Activated CD4-positive, alpha-beta T cell treated with anti-CD3 and anti-CD28 coated beads, Interleukin-2, amount 10 ng/mL, durations not matched to agents 7 days and 5 days (primary cell): ENCODE results near the gene PPARGC1A. TPM values are rescaled to one million over a fixed set of nuclear protein-coding genes. Genes with fewer than 3 reads are reported as not detected.

ENCODE experiments used
- CTCF ChIA-PET: fragments of 350-600 bp; sonication (Branson Sonifier 250); formaldehyde crosslinking; loops from one replicate; lab custom pipeline; 2021; ENCODE audit warnings: antibody characterized with exemption; lab: Charles Lee
- POLR2A ChIA-PET: fragments of 350-600 bp; sonication (Branson Sonifier 250); formaldehyde crosslinking; loops from one replicate; lab custom pipeline; 2021; ENCODE audit warnings: antibody characterized with exemption; lab: Charles Lee
- DNase-seq: peaks from one replicate; pipeline ENCODE4 v3.0.0-alpha.2; 2020
- H3K27ac Mint-ChIP-seq: one replicate; pipeline ENCODE4 v1.8.0; 2021; ENCODE audit warnings: mild to moderate bottlenecking, moderate library complexity, mixed read lengths
- H3K27me3 Mint-ChIP-seq: one replicate; pipeline ENCODE4 v1.8.0; 2021; ENCODE audit warnings: mixed read lengths
- H3K36me3 Mint-ChIP-seq: one replicate; pipeline ENCODE4 v1.8.0; 2021; ENCODE audit warnings: low read depth, mixed read lengths
- H3K4me1 Mint-ChIP-seq: one replicate; pipeline ENCODE4 v1.8.0; 2021; ENCODE audit warnings: mixed read lengths
- H3K4me3 Mint-ChIP-seq: one replicate; pipeline ENCODE4 v1.8.0; 2021; ENCODE audit warnings: mild to moderate bottlenecking, moderate library complexity, mixed read lengths
- H3K9me3 Mint-ChIP-seq: one replicate; pipeline ENCODE4 v1.8.0; 2021; ENCODE audit warnings: mixed read lengths
- total RNA-seq, 2 experiments: library from RNA; stranded (reverse); gene quantifications; one replicate each; pipeline ENCODE4 v1.2.3, GENCODE V29; 2021

PPARGC1A gene, protein sequence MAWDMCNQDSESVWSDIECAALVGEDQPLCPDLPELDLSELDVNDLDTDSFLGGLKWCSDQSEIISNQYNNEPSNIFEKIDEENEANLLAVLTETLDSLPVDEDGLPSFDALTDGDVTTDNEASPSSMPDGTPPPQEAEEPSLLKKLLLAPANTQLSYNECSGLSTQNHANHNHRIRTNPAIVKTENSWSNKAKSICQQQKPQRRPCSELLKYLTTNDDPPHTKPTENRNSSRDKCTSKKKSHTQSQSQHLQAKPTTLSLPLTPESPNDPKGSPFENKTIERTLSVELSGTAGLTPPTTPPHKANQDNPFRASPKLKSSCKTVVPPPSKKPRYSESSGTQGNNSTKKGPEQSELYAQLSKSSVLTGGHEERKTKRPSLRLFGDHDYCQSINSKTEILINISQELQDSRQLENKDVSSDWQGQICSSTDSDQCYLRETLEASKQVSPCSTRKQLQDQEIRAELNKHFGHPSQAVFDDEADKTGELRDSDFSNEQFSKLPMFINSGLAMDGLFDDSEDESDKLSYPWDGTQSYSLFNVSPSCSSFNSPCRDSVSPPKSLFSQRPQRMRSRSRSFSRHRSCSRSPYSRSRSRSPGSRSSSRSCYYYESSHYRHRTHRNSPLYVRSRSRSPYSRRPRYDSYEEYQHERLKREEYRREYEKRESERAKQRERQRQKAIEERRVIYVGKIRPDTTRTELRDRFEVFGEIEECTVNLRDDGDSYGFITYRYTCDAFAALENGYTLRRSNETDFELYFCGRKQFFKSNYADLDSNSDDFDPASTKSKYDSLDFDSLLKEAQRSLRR
- total RNA-seq, result not detected

DNA sequence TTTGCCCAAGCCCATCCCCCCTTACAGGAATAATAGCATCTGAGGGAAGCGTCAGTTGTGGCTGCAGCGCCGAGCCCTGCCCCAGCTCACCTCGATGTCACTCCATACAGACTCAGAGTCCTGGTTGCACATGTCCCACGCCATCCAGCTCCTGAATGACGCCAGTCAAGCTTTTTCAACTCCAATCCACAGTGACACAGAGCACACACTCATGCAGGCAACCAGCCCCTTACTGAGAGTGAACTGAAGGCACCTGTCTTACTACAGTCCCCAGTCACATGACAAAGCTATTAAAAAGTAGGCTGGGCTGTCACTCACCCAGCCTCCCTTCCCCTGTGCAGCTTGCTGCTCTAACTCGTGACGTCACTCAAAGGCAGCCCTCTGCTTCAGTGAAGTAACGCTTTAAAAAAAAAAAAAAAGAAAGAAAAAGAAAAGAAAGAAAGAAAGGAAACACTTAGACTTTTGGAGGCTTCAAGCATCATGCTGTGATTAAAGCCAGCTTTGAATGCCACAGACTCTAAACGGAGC, at the start of gene PPARGC1A:
TSS of gene PPARGC1A (minus strand) at position 234 of the 528 bp plus-strand sequence. CDS start at position 144, 90 bp downstream.
- H3K9me3 Mint-ChIP-seq, result no peaks in the 10 kb centered on the region
- ChIA-PET CTCF (interaction anchor here (0.9 kb wide), 1 partner anchor 17 kb away, joined by 3 read pairs; no protein-coding TSS in a partner anchor), POLR2A (no interaction called here)
- H3K4me3 Mint-ChIP-seq, result no peak within 1 kb of the TSS
- H3K27ac Mint-ChIP-seq, result no peak within 1 kb of the TSS
- H3K4me1 Mint-ChIP-seq, result no peaks in the 10 kb centered on the region
- no peaks in the 10 kb centered on the region for H3K36me3 Mint-ChIP-seq
- no peak for DNase-seq
- peaks cover 19% of the 10 kb centered on the region for H3K27me3 Mint-ChIP-seq

DNA sequence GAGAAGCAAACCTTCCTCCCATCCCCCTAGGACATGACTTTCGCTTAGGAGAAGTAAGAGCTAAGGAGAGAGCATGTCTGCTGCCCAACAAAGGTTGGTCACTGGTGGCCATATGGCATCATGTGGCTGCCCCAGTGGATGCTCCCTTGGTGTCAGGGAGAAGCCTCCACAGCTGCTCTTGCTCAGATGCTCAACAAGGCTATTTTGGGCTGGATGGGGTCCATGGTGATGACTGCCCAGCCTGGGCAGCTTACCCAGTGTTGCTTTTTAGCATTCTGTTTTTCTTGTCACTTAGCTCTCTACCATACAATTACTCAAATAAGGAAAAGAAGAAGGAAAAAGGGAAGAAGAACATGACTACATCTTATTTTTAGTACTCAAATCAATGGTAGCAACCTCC, 48.9 kb upstream of the PPARGC1A start:
- Mint-ChIP-seq H3K4me3 (no peak overlapping the region), H3K9me3 (no peaks in the 10 kb centered on the region), H3K27ac (no peak overlapping the region), H3K27me3 (no peaks in the 10 kb centered on the region), H3K4me1 (no peaks in the 10 kb centered on the region), H3K36me3 (no peaks in the 10 kb centered on the region)
- no peak for DNase-seq
- ChIA-PET POLR2A (no interaction called here), CTCF (no interaction called here)

DNA sequence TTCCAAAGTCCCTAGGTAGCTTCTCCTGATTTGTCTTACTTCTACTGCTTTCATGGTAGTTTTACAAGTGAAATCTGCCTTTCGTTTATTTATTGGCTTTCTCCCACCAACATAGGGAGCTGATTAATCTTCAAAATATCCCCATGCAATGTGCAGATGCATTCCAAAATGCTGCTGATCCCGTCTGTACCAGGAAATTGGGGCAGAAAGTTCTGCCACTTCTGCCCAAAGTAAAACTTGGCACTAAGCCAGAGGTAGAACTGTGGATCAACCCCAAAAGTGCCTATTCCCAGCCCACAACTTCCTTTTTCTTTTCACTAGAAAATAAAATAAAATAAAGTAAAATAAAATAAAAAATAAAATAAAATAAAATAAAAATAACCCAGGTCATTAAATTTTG, 47.3 kb upstream of the PPARGC1A start:
- H3K9me3 Mint-ChIP-seq, result no peaks in the 10 kb centered on the region
- DNase-seq, result no peak
- no peak overlapping the region for H3K4me3 Mint-ChIP-seq
- no peaks in the 10 kb centered on the region for H3K4me1 Mint-ChIP-seq
- CTCF ChIA-PET, result interaction anchor here (0.9 kb wide), 1 partner anchor 128 kb away, joined by 3 read pairs; no protein-coding TSS in a partner anchor
- H3K27me3 Mint-ChIP-seq, result no peaks in the 10 kb centered on the region
- no peaks in the 10 kb centered on the region for H3K36me3 Mint-ChIP-seq
- POLR2A ChIA-PET, result no interaction called here
- no peak overlapping the region for H3K27ac Mint-ChIP-seq

DNA sequence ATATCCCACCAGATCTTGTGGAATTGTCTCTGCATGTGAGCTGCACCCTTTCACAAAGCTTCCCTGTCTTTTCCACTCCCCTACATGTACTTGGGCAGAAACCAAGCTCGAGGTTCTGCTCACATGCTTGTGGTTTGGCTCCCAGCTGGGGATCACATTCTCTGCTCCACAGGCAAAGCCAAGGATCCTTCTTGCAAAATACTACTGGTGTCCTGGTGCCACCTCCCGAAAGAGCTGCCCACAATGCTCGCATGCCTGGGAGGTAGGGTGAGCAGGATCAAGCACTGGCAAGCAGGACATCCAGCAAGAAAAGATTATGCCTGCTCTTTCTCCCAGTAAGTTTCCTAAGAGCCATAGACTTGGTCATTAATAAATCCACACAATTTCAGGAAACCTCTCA, 45.1 kb upstream of the PPARGC1A start:
- Mint-ChIP-seq H3K4me3 (no peak overlapping the region), H3K9me3 (no peaks in the 10 kb centered on the region)

DNA sequence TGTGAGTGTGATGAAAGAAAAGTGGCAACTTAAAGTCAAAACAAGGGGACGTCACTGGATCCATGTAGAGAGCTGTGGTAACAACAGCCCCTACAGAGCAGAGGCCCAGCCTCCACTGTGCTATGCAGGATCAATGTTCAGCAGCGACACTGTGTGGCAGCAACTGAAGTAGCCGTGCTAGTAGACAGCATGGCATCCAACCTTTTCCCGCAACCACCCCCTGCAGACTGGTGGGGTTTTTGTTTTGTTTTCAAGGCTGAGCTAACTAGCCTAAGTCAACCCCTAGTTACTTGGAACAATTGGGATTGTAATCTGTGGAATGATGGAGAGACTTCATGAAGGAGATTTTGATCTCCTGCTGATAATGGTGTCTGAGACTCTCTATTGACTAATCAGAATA, 44.4 kb upstream of the PPARGC1A start:
- Mint-ChIP-seq H3K9me3 (no peaks in the 10 kb centered on the region), H3K4me1 (no peaks in the 10 kb centered on the region), H3K27ac (no peak overlapping the region), H3K36me3 (no peaks in the 10 kb centered on the region), H3K27me3 (no peaks in the 10 kb centered on the region), H3K4me3 (no peak overlapping the region)
- no peak for DNase-seq
- POLR2A ChIA-PET, result no interaction called here
- CTCF ChIA-PET, result no interaction called here

More for the DNA sequence above, 45.1 kb upstream of the PPARGC1A start:
- POLR2A ChIA-PET, result no interaction called here
- Mint-ChIP-seq H3K4me1 (no peaks in the 10 kb centered on the region), H3K36me3 (no peaks in the 10 kb centered on the region), H3K27ac (no peak overlapping the region), H3K27me3 (no peaks in the 10 kb centered on the region)
- CTCF ChIA-PET, result no interaction called here
- no peak for DNase-seq

DNA sequence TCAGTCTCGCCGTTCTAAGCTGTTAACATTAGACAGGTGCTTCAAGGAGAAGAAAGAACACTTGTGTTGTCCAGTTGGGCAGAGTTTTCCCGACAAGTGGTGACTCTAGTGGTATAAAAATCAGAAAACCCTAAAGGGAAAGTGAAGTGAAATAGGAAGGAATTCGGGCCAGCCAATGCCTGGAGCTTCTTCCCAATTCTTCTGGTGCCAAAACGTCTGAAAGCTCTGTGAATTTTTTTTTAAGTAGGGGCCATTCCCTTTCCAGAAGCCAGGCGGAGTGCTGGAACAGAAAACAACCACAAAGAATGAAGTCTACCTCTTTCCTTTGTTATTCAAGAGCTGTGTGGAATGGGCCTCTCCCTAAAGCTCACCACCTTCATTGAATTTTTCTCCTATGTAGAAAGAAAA, 43.1 kb upstream of the PPARGC1A start:
- Mint-ChIP-seq H3K27me3 (no peaks in the 10 kb centered on the region), H3K36me3 (no peaks in the 10 kb centered on the region), H3K27ac (no peak overlapping the region), H3K4me1 (no peaks in the 10 kb centered on the region), H3K4me3 (no peak overlapping the region), H3K9me3 (no peaks in the 10 kb centered on the region)
- no peak for DNase-seq
- ChIA-PET POLR2A (no interaction called here), CTCF (no interaction called here)

DNA sequence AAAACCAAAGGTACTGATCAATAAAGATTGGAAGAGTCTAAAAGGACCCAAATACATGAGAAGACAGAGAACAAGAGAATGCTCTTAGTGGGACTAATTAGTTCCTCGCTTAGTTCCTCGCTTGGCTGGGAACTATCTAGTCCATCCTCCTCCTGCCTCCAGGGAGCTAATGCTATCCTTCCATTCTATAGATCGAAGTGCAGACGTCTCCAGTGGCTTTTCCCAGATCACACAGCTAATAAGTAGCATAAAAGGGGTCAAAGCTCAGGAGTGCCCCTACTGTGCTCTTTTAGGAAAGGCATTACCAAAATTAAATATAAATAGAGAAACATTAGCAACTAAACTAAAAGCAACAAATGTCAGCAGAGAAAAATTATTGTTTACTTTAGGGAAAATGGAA, 42.3 kb upstream of the PPARGC1A start:
- H3K9me3 Mint-ChIP-seq, result no peaks in the 10 kb centered on the region
- ChIA-PET POLR2A (no interaction called here), CTCF (no interaction called here)
- no peak for DNase-seq
- H3K36me3 Mint-ChIP-seq, result no peaks in the 10 kb centered on the region
- no peak overlapping the region for H3K4me3 Mint-ChIP-seq
- no peaks in the 10 kb centered on the region for H3K27me3 Mint-ChIP-seq
- H3K27ac Mint-ChIP-seq, result no peak overlapping the region
- no peaks in the 10 kb centered on the region for H3K4me1 Mint-ChIP-seq

DNA sequence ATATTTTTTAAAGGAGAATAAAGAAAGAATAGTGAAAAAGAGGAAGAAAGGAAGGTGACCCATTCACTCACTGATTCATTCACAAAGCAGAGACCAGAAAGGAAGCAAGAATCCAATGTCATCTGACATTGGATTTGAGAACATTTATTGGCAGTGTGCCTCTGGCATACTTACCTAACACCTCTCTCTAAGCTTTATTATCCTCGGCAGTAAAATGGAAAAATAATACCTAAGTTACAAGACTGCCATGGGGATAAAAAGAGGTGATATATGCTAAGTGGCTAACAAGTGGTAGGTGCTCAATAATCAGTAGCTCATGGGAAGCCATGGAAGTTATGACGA, 41.6 kb upstream of the PPARGC1A start:
- H3K27me3 Mint-ChIP-seq, result no peaks in the 10 kb centered on the region
- H3K36me3 Mint-ChIP-seq, result no peaks in the 10 kb centered on the region
- CTCF ChIA-PET, result interaction anchor here (0.8 kb wide), 1 partner anchor 517 kb away, joined by 3 read pairs; no protein-coding TSS in a partner anchor
- no peak for DNase-seq
- no peaks in the 10 kb centered on the region for H3K4me1 Mint-ChIP-seq
- no peak overlapping the region for H3K4me3 Mint-ChIP-seq
- no peaks in the 10 kb centered on the region for H3K9me3 Mint-ChIP-seq
- no peak overlapping the region for H3K27ac Mint-ChIP-seq
- POLR2A ChIA-PET, result no interaction called here

DNA sequence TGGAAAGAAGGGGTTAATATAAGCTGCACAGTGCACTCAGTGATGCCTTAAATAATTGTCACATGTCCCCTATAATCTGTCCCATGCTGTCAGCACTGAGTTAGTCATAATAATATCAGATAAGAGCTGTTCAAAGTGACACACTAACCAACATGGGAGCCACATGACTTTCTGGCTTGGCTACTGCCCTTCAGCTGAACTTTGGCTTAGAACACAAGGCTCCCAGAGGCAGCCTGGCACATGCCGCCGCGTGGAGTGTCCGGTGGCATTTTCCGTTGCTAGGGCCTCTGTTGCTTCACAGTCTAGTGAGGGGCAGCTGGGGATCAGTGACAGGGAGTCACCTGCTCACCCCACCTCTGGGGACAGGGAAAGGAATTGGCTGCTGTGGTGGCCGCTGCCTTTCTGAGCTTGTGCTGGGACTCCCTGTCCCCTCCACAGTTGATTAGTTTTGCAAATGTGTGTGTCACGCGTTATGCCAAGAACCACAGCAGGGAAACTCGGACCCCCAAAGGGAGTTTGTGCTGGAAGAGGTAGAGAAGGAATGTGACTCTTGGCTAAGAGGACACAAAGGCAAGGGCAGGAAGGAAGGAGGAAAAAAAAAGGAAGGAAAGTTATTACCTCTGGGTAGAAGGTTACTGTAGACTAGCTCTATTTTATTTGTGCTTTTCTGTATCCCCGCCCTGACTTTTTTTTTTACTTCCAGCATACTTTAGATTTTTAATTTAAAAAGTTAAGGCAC, 41.1 kb upstream of the PPARGC1A start:
- no peak for DNase-seq
- Mint-ChIP-seq H3K27ac (no peak overlapping the region), H3K9me3 (no peaks in the 10 kb centered on the region), H3K36me3 (no peaks in the 10 kb centered on the region), H3K4me1 (no peaks in the 10 kb centered on the region), H3K27me3 (no peaks in the 10 kb centered on the region), H3K4me3 (no peak overlapping the region)
- ChIA-PET CTCF (interaction anchor here (0.8 kb wide), 1 partner anchor 516 kb away, joined by 3 read pairs; no protein-coding TSS in a partner anchor), POLR2A (no interaction called here)

DNA sequence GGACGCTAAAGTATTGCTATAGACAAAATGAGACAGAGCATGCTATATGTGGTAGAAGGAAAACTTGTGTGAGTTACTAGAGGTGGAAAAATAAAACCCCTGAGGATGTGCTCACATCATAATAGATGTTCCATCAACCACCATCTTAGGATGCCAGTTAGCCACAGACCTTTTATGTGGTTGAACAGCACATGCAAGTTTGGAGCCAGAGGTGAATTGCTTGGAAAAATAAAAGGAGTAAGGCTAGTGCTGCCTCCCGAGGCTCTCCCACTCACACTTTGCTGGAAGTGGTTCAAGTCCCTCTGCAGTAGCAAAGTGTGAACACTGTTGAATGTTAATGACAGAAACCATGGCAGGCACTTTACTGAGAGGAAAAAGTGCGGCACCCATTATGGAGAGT, 39.4 kb upstream of the PPARGC1A start:
- POLR2A ChIA-PET, result no interaction called here
- no peak overlapping the region for H3K4me3 Mint-ChIP-seq

DNA sequence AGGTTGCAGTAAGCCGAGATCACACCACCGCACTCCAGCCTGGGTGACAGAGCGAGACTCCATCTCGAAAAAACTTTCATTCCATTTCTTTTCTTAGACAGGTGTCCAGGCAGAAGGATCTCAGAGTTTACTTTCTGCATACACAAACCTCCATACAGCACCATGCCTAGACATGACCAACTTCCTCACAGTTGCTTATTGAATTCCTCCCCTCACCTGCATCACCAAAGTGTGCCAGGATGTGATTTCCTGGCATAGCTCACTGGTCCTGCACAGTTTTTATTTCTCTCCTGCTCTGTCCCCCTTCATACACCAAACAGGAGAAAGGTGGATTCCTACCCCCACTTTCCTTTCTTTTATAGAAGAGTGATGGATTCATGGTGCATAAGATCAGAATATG, 34.7 kb upstream of the PPARGC1A start:
- Mint-ChIP-seq H3K4me3 (no peak overlapping the region), H3K27ac (no peak overlapping the region), H3K9me3 (no peaks in the 10 kb centered on the region), H3K27me3 (no peaks in the 10 kb centered on the region), H3K4me1 (no peaks in the 10 kb centered on the region), H3K36me3 (no peaks in the 10 kb centered on the region)
- DNase-seq, result no peak
- ChIA-PET POLR2A (no interaction called here), CTCF (no interaction called here)

More for the DNA sequence above, 39.4 kb upstream of the PPARGC1A start:
- no peaks in the 10 kb centered on the region for H3K27me3 Mint-ChIP-seq
- no peaks in the 10 kb centered on the region for H3K36me3 Mint-ChIP-seq
- H3K4me1 Mint-ChIP-seq, result no peaks in the 10 kb centered on the region
- H3K27ac Mint-ChIP-seq, result no peak overlapping the region
- no peak for DNase-seq
- CTCF ChIA-PET, result no interaction called here
- H3K9me3 Mint-ChIP-seq, result no peaks in the 10 kb centered on the region

DNA sequence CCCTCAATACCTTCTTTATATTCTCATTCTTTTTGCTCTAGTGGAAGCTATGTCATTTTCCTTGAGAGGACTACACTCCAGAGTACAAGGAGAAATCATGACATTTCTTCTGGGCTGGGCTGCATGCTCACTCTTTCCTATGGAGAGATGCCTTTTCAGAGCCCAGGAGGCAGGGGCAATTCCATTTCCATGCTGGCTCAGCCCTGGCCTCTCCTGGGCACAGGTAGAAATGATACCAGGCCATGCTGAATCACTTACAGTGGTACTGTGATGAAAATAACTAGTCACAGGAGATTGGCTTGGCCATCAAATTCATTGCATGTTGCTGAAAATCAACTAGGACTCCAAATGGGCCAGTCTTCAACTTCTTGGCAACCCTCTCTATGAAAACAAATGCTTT, 34.0 kb upstream of the PPARGC1A start:
- DNase-seq, result no peak
- POLR2A ChIA-PET, result no interaction called here

More for the DNA sequence above, 34.0 kb upstream of the PPARGC1A start:
- no peaks in the 10 kb centered on the region for H3K27me3 Mint-ChIP-seq
- H3K9me3 Mint-ChIP-seq, result no peaks in the 10 kb centered on the region
- no peaks in the 10 kb centered on the region for H3K36me3 Mint-ChIP-seq
- H3K27ac Mint-ChIP-seq, result no peak overlapping the region
- no peaks in the 10 kb centered on the region for H3K4me1 Mint-ChIP-seq
- CTCF ChIA-PET, result no interaction called here
- no peak overlapping the region for H3K4me3 Mint-ChIP-seq
